Activated CD4-positive, alpha-beta memory T cell treated with anti-CD3 and anti-CD28 coated beads, Interleukin-2, amount 10 ng/mL, durations not matched to agents 7 days and 5 days (primary cell): ENCODE measurements around the gene PPP1R9A. TPM values are rescaled to one million over a fixed set of nuclear protein-coding genes. Genes with fewer than 3 reads are reported as not detected.
"Not testable (repeated sequence)": the region's sequence is repeated elsewhere in the genome, so short reads cannot be mapped to it uniquely, and the experiment has no call there.

Source experiments
- CTCF ChIA-PET: fragments of 350-600 bp; sonication (Branson Sonifier 250); formaldehyde crosslinking; loops from one replicate; lab custom pipeline; 2021; ENCODE audit warnings: antibody characterized with exemption, inconsistent platforms; lab: Charles Lee
- POLR2A ChIA-PET: fragments of 350-600 bp; sonication (Branson Sonifier 250); formaldehyde crosslinking; loops from one replicate; lab custom pipeline; 2021; ENCODE audit warnings: antibody characterized with exemption; lab: Charles Lee
- DNase-seq: peaks from one replicate; pipeline ENCODE4 v3.0.0-alpha.2; 2020
- H3K27ac Mint-ChIP-seq: one replicate; pipeline ENCODE4 v1.8.0; 2021; ENCODE audit warnings: mild to moderate bottlenecking, mixed read lengths
- H3K27me3 Mint-ChIP-seq: one replicate; pipeline ENCODE4 v1.8.0; 2021; ENCODE audit warnings: mixed read lengths
- H3K36me3 Mint-ChIP-seq: one replicate; pipeline ENCODE4 v1.8.0; 2021; ENCODE audit warnings: low read depth, mixed read lengths
- H3K4me1 Mint-ChIP-seq: one replicate; pipeline ENCODE4 v1.8.0; 2021; ENCODE audit warnings: mixed read lengths
- H3K4me3 Mint-ChIP-seq: one replicate; pipeline ENCODE4 v1.8.0; 2021; ENCODE audit warnings: mild to moderate bottlenecking, mixed read lengths
- H3K9me3 Mint-ChIP-seq: one replicate; pipeline ENCODE4 v1.8.0; 2021; ENCODE audit warnings: mixed read lengths
- total RNA-seq, 2 experiments: library from RNA; stranded (reverse); gene quantifications; one replicate each; pipeline ENCODE4 v1.2.3, GENCODE V29; 2021

The PPP1R9A gene
- total RNA-seq, 2 experiments from 2014 or later = not detected

- CTCF ChIA-PET = no interaction called here
- POLR2A ChIA-PET = no interaction called here
- no peak overlapping the region for H3K4me3 Mint-ChIP-seq
These were observed 94.6 kb downstream of the PPP1R9A start for GRCh38 chr7:95001815-95002561.

GRCh38 chr7:95002775-95003174 lies 95.4 kb downstream of the PPP1R9A start:
- no peaks in the 10 kb centered on the region for H3K9me3 Mint-ChIP-seq
- H3K4me1 Mint-ChIP-seq = no peaks in the 10 kb centered on the region
- H3K36me3 Mint-ChIP-seq = no peaks in the 10 kb centered on the region
- POLR2A ChIA-PET = no interaction called here
- H3K27me3 Mint-ChIP-seq = no peaks in the 10 kb centered on the region
- H3K27ac Mint-ChIP-seq = no peak overlapping the region
- DNase-seq = no peak
- CTCF ChIA-PET = no interaction called here
- no peak overlapping the region for H3K4me3 Mint-ChIP-seq

More at GRCh38 chr7:95001815-95002561, 94.6 kb downstream of the PPP1R9A start:
- Mint-ChIP-seq H3K4me1 (no peaks in the 10 kb centered on the region), H3K27ac (no peak overlapping the region), H3K27me3 (no peaks in the 10 kb centered on the region), H3K36me3 (no peaks in the 10 kb centered on the region), H3K9me3 (no peaks in the 10 kb centered on the region)
- DNase-seq = no peak

GRCh38 chr7:95004618-95005247 lies 97.3 kb downstream of the PPP1R9A start:
- no peak for DNase-seq
- ChIA-PET CTCF (no interaction called here), POLR2A (no interaction called here)
- Mint-ChIP-seq H3K36me3 (no peaks in the 10 kb centered on the region), H3K4me1 (no peaks in the 10 kb centered on the region), H3K9me3 (no peaks in the 10 kb centered on the region), H3K4me3 (no peak overlapping the region), H3K27ac (no peak overlapping the region), H3K27me3 (no peaks in the 10 kb centered on the region)

- Mint-ChIP-seq H3K27me3 (no peaks in the 10 kb centered on the region), H3K4me1 (no peaks in the 10 kb centered on the region), H3K36me3 (no peaks in the 10 kb centered on the region), H3K27ac (no peak overlapping the region), H3K9me3 (no peaks in the 10 kb centered on the region), H3K4me3 (no peak overlapping the region)
- CTCF ChIA-PET = no interaction called here
- no peak for DNase-seq
- POLR2A ChIA-PET = no interaction called here
These were observed 98.6 kb downstream of the PPP1R9A start for GRCh38 chr7:95006010-95006409.

- DNase-seq, H3K27me3 Mint-ChIP-seq, POLR2A ChIA-PET, H3K4me1 Mint-ChIP-seq, H3K27ac Mint-ChIP-seq, H3K36me3 Mint-ChIP-seq, H3K4me3 Mint-ChIP-seq, H3K9me3 Mint-ChIP-seq, CTCF ChIA-PET: not testable (repeated sequence)
These were observed 101.4 kb downstream of the PPP1R9A start for GRCh38 chr7:95008773-95009172.

GRCh38 chr7:95011146-95011928 lies 103.9 kb downstream of the PPP1R9A start:
- Mint-ChIP-seq H3K4me1 (no peaks in the 10 kb centered on the region), H3K27me3 (no peaks in the 10 kb centered on the region), H3K27ac (no peak overlapping the region), H3K9me3 (no peaks in the 10 kb centered on the region), H3K4me3 (no peak overlapping the region), H3K36me3 (no peaks in the 10 kb centered on the region)
- DNase-seq = no peak
- ChIA-PET CTCF (no interaction called here), POLR2A (no interaction called here)

GRCh38 chr7:95011995-95012394 lies 104.6 kb downstream of the PPP1R9A start:
- ChIA-PET POLR2A (no interaction called here), CTCF (no interaction called here)
- no peak overlapping the region for H3K27ac Mint-ChIP-seq
- no peaks in the 10 kb centered on the region for H3K36me3 Mint-ChIP-seq
- no peaks in the 10 kb centered on the region for H3K27me3 Mint-ChIP-seq
- H3K4me1 Mint-ChIP-seq = no peaks in the 10 kb centered on the region
- no peak for DNase-seq
- H3K4me3 Mint-ChIP-seq = no peak overlapping the region
- no peaks in the 10 kb centered on the region for H3K9me3 Mint-ChIP-seq

- Mint-ChIP-seq H3K9me3 (peaks cover 3% of the 10 kb centered on the region), H3K4me1 (no peaks in the 10 kb centered on the region), H3K4me3 (no peak overlapping the region), H3K27ac (no peak overlapping the region), H3K27me3 (no peaks in the 10 kb centered on the region), H3K36me3 (no peaks in the 10 kb centered on the region)
- POLR2A ChIA-PET = no interaction called here
- no peak for DNase-seq
- CTCF ChIA-PET = no interaction called here
These were observed 110.6 kb downstream of the PPP1R9A start for GRCh38 chr7:95018021-95018420.

GRCh38 chr7:95026018-95026417 lies 118.6 kb downstream of the PPP1R9A start:
- no peak overlapping the region for H3K4me3 Mint-ChIP-seq
- no peak overlapping the region for H3K27ac Mint-ChIP-seq
- ChIA-PET POLR2A (no interaction called here), CTCF (no interaction called here)
- H3K27me3 Mint-ChIP-seq = no peaks in the 10 kb centered on the region
- H3K9me3 Mint-ChIP-seq = peaks cover 19% of the 10 kb centered on the region
- H3K4me1 Mint-ChIP-seq = no peaks in the 10 kb centered on the region
- no peak for DNase-seq
- H3K36me3 Mint-ChIP-seq = no peaks in the 10 kb centered on the region

GRCh38 chr7:95026421-95027072 lies 119.2 kb downstream of the PPP1R9A start:
- Mint-ChIP-seq H3K27me3 (no peaks in the 10 kb centered on the region), H3K9me3 (peaks cover 18% of the 10 kb centered on the region), H3K4me1 (no peaks in the 10 kb centered on the region), H3K4me3 (no peak overlapping the region), H3K36me3 (no peaks in the 10 kb centered on the region), H3K27ac (no peak overlapping the region)
- ChIA-PET CTCF (no interaction called here), POLR2A (no interaction called here)
- DNase-seq = no peak

- Mint-ChIP-seq H3K4me1 (no peaks in the 10 kb centered on the region), H3K4me3 (no peak overlapping the region), H3K27me3 (no peaks in the 10 kb centered on the region), H3K27ac (no peak overlapping the region), H3K9me3 (peaks cover 18% of the 10 kb centered on the region), H3K36me3 (no peaks in the 10 kb centered on the region)
- CTCF ChIA-PET = no interaction called here
- no peak for DNase-seq
- POLR2A ChIA-PET = no interaction called here
These were observed 120.0 kb downstream of the PPP1R9A start for GRCh38 chr7:95027234-95027872.

GRCh38 chr7:95028683-95029082 lies 121.3 kb downstream of the PPP1R9A start:
- H3K4me3 Mint-ChIP-seq = no peak overlapping the region
- H3K36me3 Mint-ChIP-seq = no peaks in the 10 kb centered on the region
- no peaks in the 10 kb centered on the region for H3K4me1 Mint-ChIP-seq
- ChIA-PET POLR2A (no interaction called here), CTCF (no interaction called here)
- DNase-seq = no peak
- H3K27me3 Mint-ChIP-seq = no peaks in the 10 kb centered on the region
- peaks cover 15% of the 10 kb centered on the region for H3K9me3 Mint-ChIP-seq
- no peak overlapping the region for H3K27ac Mint-ChIP-seq

- no peak for DNase-seq
- Mint-ChIP-seq H3K27ac (no peak overlapping the region), H3K27me3 (no peaks in the 10 kb centered on the region), H3K36me3 (no peaks in the 10 kb centered on the region), H3K9me3 (no peaks in the 10 kb centered on the region), H3K4me3 (no peak overlapping the region), H3K4me1 (no peaks in the 10 kb centered on the region)
- POLR2A ChIA-PET = no interaction called here
- CTCF ChIA-PET = interaction anchor here (0.5 kb wide), 1 partner anchor 870 kb away, joined by 4 read pairs; no protein-coding TSS in a partner anchor
These were observed 127.9 kb downstream of the PPP1R9A start for GRCh38 chr7:95035295-95035694.
